DOHH2 (cell line): Measurements from ENCODE around the gene CCDC88B.
A peak's percentile ranks its signal among the peaks of the same experiment; 100 is the strongest.

ENCODE experiments used
- H3F3A ChIP-seq: fragments of 200-600 bp; sonication (generic), shearing (Covaris generic); 2 replicates; pipeline ENCODE4 v1.6.0; 2016; ENCODE audit warnings: antibody characterized with exemption, mild to moderate bottlenecking; ENCODE audit not compliant: control insufficient read depth, insufficient read depth
- H3K27ac ChIP-seq: fragments of 200-600 bp; sonication (generic); 2 replicates; pipeline ENCODE4 v1.5.1; 2014; ENCODE audit warnings: low read depth, mild to moderate bottlenecking, low read length, moderate library complexity
- H3K27me3 ChIP-seq: fragments of 200-600 bp; sonication (generic); 2 replicates; pipeline ENCODE4 v1.6.1; 2014; ENCODE audit warnings: mild to moderate bottlenecking, low read length, mixed read lengths; ENCODE audit not compliant: control insufficient read depth
- H3K36me3 ChIP-seq: fragments of 200-600 bp; sonication (generic); 2 replicates; pipeline ENCODE4 v1.6.1; 2014; ENCODE audit warnings: mild to moderate bottlenecking, low read length, moderate library complexity, mixed read lengths; ENCODE audit not compliant: control insufficient read depth
- H3K4me1 ChIP-seq: fragments of 200-600 bp; sonication (generic); 2 replicates; pipeline ENCODE4 v1.6.1; 2014; ENCODE audit warnings: mild to moderate bottlenecking, low read length, mixed read lengths; ENCODE audit not compliant: control insufficient read depth
- H3K4me2 ChIP-seq: fragments of 200-600 bp; sonication (generic); 2 replicates; pipeline ENCODE4 v1.6.0; 2014; ENCODE audit warnings: mild to moderate bottlenecking, low read length, moderate library complexity
- H3K4me3 ChIP-seq: fragments of 200-600 bp; sonication (generic); 2 replicates; pipeline ENCODE4 v1.5.1; 2014; ENCODE audit warnings: mild to moderate bottlenecking, low read length, mixed read lengths
- H3K79me2 ChIP-seq: fragments of 200-600 bp; sonication (generic); 2 replicates; pipeline ENCODE4 v1.6.1; 2014; ENCODE audit warnings: mild to moderate bottlenecking, low read length, mixed read lengths; ENCODE audit not compliant: control insufficient read depth
- H3K9me2 ChIP-seq: fragments of 200-600 bp; sonication (generic); replicated peaks from 2 replicates; pipeline ENCODE4 v1.6.1; 2014; ENCODE audit warnings: mild to moderate bottlenecking, low read length, mixed read lengths; ENCODE audit not compliant: control insufficient read depth
- H3K9me3 ChIP-seq: fragments of 200-600 bp; sonication (generic); 2 replicates; pipeline ENCODE4 v1.6.1; 2014; ENCODE audit warnings: antibody characterized with exemption, low read length, mixed read lengths; ENCODE audit not compliant: control insufficient read depth, insufficient read depth
- H4K20me1 ChIP-seq: fragments of 200-600 bp; sonication (generic); 2 replicates; pipeline ENCODE4 v1.6.0; 2014; ENCODE audit warnings: low read depth, mild to moderate bottlenecking, antibody characterized with exemption, low read length, moderate library complexity; ENCODE audit not compliant: control insufficient read depth, insufficient read depth
- CTCF ChIP-seq: fragments of 200-600 bp; sonication (generic); IDR thresholded peaks from one replicate; pipeline ENCODE4 v1.5.1; 2014; ENCODE audit warnings: antibody characterized with exemption, mild to moderate bottlenecking, low read depth, low read length; ENCODE audit not compliant: poor library complexity, severe bottlenecking
- EZH2phosphoT487 ChIP-seq: fragments of 200-600 bp; sonication (generic); IDR thresholded peaks from 2 replicates; pipeline ENCODE4 v1.6.1; 2017; ENCODE audit warnings: borderline replicate concordance, mild to moderate bottlenecking, antibody characterized with exemption, low read length, moderate library complexity, mixed read lengths

Gene CCDC88B

DNA sequence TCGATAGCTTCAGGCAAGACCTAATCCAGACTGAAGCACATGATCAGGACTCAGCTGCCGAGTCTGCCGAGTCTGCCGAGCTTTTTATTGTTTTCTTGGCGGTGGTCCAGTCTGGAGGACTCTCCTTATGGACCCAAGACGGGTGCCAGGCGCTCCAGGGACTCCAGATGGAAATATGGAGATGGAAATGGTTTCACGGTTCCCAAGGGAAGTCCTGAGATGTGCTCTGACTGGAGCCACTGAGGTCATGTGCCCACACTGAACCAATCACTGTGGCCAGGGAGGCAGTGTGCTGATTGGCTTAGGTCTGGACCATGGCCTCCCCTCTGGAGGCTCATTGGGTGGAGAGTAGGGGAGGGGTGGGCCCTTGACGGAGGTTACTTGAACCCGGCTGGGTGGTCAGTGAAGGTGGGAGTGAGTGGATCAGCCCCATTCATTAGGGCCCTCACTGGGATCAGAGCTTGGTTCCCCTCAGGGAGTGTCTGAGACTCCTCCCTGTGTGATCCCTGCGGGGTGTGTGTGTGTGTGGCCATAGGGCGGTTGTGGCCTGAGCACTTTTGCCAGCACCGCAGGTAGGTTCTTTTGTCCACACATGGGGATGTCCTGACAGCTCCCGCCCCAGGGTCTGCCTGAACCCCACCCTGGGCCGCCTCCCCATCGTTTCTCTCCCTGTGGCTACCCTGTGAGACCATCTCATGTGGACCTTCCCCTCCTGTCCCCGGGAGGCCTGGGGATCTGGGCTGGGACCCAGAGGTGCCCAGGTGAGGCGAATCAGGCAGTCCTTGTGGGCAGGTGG is 33.0 kb downstream of the CCDC88B start:
- Histone ChIP-seq H3K4me1 (peaks cover 14% of the 10 kb centered on the region), H3K36me3 (peaks cover 4% of the 10 kb centered on the region; the same call in 1 of the 2 replicates), H4K20me1 (no peaks in the 10 kb centered on the region), H3K4me3 (peak overlapping the region; percentile 31; the same call in 1 of the 2 replicates), H3K79me2 (no peaks in the 10 kb centered on the region), H3K9me3 (no peaks in the 10 kb centered on the region), H3K9me2 (no peaks in the 10 kb centered on the region), H3K4me2 (peak overlapping the region; percentile 63), H3K27me3 (no peaks in the 10 kb centered on the region), H3F3A (peaks cover 3% of the 10 kb centered on the region; the same call in 1 of the 2 replicates), H3K27ac (peak overlapping the region; percentile 46)
- TF ChIP-seq CTCF (no peak), EZH2phosphoT487 (no peak)

DNA sequence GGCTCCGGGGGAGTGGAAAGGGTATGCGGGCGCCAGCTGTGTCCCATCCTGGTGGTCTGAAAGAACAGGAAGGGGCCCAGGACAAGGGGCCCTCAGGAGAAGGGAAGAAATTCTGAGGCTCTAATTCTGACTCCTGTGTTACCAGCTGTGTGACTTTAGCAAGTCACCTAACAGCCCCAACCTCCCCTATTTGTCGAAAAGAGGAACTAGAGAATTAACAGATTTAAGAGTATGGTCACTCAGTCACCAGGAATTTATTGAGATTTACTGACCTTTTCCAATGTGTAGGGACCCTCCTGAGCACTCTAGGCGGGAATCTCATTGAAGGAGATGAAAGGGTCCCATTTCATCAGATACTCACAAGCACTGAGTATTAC is 33.6 kb downstream of the CCDC88B start:
- Histone ChIP-seq H4K20me1 (no peaks in the 10 kb centered on the region), H3K4me3 (peak overlapping the region; percentile 31; the same call in 1 of the 2 replicates), H3K4me2 (peak overlapping the region; percentile 63), H3K79me2 (no peaks in the 10 kb centered on the region), H3K27me3 (no peaks in the 10 kb centered on the region), H3K27ac (peak overlapping the region; percentile 46), H3K36me3 (peaks cover 4% of the 10 kb centered on the region; the same call in 1 of the 2 replicates), H3F3A (peaks cover 3% of the 10 kb centered on the region; the same call in 1 of the 2 replicates), H3K9me3 (no peaks in the 10 kb centered on the region), H3K4me1 (peaks cover 14% of the 10 kb centered on the region), H3K9me2 (no peaks in the 10 kb centered on the region)
- TF ChIP-seq CTCF (no peak), EZH2phosphoT487 (no peak)

- H3K36me3 ChIP-seq: no peaks in the 10 kb centered on the region
- H3F3A ChIP-seq: peaks cover 3% of the 10 kb centered on the region; the same call in 1 of the 2 replicates
- H3K4me1 ChIP-seq: peaks cover 14% of the 10 kb centered on the region
- H3K4me2 ChIP-seq: no peak overlapping the region
- no peak overlapping the region for H3K4me3 ChIP-seq
- no peaks in the 10 kb centered on the region for H3K9me3 ChIP-seq
- no peaks in the 10 kb centered on the region for H3K79me2 ChIP-seq
- H3K27me3 ChIP-seq: no peaks in the 10 kb centered on the region
- H4K20me1 ChIP-seq: no peaks in the 10 kb centered on the region
- no peak overlapping the region for H3K27ac ChIP-seq
- no peak for TF ChIP-seq CTCF
- TF ChIP-seq EZH2phosphoT487: no peak
- no peaks in the 10 kb centered on the region for H3K9me2 ChIP-seq
Measured at GRCh38 chr11:64376071-64376470, 36.1 kb downstream of the CCDC88B start.
